HFF-Myc (cell line): Measurements from ENCODE around the gene RABL6.

ENCODE experiments used
- DNase-seq: peaks from one replicate; pipeline ENCODE4 v3.0.0-alpha.2; 2011; ENCODE audit warnings: low read depth; ENCODE audit errors: extremely low read depth
- H3K4me3 ChIP-seq: replicated peaks from 2 replicates; pipeline ENCODE4 v1.5.1; 2011; ENCODE audit warnings: low read depth, mild to moderate bottlenecking, control low read depth, low read length
- TF ChIP-seq, protein P1 (sequence below): IDR thresholded peaks from 2 replicates; pipeline ENCODE4 v1.5.1; 2012; ENCODE audit warnings: mild to moderate bottlenecking, low read depth, low read length, control low read depth; ENCODE audit errors: missing control alignments

Gene RABL6

DNA sequence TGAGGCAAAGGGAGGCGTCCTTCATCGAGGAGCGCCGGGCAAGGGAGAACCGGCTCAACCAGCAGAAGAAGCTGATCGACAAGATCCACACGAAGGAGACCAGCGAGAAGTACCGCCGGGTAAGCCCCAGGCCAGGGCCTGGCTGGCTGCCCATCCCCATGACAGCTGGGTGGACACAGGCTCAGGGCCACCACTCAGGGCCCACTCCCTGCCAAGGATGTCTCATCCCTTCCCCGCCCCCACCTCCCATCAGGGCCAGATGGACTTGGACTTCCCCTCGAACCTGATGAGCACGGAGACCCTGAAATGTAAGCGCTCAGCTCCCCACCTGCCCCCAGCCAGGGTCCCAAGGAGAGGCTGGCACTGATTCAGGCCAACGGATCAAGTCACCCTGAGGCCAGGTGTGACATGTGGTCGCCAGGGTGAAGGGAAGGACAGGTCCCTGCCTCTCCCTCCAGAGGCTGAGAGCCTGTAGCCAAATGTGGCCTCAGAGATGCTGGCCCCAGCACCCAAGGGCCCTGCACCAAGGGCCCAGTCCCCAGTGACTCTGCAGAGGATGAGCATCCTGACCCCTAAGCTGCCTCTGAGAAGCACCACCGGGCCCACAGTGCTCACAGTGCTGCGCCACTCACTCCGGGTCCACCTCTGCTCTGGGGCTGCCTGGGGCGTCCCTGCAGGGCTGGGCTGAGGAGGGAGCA lies 3.1 kb upstream of the RABL6 start:
- DNase-seq: no peak
- TF ChIP-seq, protein P1, sequence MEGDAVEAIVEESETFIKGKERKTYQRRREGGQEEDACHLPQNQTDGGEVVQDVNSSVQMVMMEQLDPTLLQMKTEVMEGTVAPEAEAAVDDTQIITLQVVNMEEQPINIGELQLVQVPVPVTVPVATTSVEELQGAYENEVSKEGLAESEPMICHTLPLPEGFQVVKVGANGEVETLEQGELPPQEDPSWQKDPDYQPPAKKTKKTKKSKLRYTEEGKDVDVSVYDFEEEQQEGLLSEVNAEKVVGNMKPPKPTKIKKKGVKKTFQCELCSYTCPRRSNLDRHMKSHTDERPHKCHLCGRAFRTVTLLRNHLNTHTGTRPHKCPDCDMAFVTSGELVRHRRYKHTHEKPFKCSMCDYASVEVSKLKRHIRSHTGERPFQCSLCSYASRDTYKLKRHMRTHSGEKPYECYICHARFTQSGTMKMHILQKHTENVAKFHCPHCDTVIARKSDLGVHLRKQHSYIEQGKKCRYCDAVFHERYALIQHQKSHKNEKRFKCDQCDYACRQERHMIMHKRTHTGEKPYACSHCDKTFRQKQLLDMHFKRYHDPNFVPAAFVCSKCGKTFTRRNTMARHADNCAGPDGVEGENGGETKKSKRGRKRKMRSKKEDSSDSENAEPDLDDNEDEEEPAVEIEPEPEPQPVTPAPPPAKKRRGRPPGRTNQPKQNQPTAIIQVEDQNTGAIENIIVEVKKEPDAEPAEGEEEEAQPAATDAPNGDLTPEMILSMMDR: no peak
- no peak overlapping the region for H3K4me3 ChIP-seq

DNA sequence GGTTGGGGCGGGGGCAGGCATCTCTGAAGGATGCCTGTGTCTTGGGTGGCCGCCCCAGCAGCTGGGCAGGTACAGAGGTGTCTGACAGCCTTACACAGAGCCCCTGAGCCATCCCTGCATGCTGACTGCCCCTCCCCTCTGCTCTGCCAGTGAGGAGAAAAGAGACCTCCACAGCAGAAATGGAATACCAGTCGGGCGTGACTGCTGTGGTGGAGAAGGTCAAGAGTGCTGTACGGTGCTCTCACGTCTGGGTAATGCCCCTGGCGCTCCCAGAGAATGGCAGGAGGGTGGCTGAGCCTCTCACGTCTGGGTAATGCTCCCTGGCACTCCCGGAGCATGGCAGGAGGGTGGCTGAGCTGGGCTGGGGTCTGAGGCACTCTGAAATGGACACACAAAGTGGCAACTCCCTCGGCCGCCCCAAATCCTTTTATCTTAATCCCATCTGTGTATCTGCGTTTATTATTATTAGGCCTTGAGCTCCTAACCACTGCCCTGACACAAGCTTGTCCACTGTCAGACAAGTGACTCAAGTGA lies 2.5 kb upstream of the RABL6 start:
- DNase-seq: no peak
- H3K4me3 ChIP-seq: no peak overlapping the region
- TF ChIP-seq, protein P1: no peak

DNA sequence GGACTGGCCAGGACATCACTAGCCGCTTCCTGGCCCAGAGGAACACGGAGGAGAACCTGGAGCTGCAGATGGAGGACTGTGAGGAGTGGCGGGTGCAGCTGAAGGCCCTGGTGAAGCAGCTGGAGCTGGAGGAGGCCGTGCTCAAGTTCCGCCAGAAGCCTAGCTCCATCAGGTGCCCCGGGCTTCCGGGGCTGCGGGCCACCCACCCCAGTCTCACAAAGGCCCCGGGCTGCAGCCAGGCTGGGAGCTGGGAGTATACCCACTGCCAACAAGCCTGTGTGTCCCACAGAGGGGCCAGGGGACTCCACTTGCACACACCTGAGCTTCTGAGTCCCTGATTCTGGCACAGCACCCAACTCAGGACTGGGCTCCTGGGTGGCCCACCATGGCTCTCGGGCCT lies 1.7 kb upstream of the RABL6 start:
- no peak overlapping the region for H3K4me3 ChIP-seq
- TF ChIP-seq, protein P1: no peak
- DNase-seq: no peak

DNA sequence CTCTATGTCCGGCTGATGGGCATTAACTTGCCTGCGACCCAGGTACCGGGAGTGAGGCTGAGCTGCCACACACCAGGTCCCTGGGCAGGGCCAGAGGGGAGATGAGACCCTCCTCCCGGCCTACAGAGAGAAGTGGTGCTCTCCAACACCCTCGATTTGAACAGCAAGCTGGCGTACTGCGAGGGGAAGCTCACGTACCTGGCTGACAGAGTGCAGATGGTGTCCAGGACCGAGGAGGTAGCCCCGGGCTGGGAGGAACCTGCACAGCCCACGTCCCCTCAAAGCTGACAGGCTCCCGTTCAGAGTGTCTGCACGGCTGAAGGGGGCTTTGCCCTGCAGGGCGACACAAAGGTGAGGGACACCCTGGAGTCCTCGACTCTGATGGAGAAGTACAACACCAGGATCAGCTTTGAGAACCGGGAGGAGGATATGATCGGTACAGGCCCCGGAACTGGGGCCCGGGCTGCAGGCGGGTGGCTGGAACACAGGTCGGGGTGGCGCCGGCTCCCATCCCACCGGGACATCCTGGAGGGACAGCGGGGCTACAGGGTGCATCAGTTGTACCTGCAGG lies 1.0 kb upstream of the RABL6 start:
- TF ChIP-seq, protein P1: no peak
- no peak for DNase-seq
- peak overlapping the region; percentile 53 for H3K4me3 ChIP-seq

DNA sequence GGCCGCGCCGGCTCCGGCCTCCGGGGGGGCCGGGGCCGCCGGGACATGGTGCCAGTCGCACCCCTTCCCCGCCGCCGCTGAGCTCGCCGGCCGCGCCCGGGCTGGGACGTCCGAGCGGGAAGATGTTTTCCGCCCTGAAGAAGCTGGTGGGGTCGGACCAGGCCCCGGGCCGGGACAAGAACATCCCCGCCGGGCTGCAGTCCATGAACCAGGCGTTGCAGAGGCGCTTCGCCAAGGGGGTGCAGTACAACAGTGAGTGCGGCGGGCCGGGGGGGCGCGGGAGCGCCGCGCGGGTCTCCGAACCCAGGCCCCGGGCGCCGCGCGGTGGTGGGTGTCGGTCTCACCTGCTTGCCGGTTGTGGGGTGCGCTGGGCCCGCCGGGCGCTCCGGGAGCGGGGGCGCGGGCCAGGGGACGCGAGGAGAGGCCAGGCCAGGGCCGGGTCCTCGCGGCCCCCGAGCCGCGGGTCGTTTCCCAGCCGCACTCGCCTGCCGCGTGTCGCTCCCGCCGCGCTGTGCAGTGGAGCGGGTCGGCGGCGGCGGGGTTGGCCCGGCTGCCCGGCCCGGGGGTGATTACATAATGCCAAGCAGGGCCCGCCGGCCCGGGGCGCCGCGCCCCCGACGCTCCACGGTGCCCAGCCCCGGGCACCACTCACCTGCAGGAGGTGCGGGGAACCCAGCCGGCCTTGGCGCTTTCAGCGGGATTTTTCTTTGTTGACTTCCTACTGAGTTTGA lies 492 bp downstream of the RABL6 start:
- TF ChIP-seq, protein P1: no peak
- peak overlapping the region; percentile 53 for H3K4me3 ChIP-seq
- DNase-seq: no peak

DNA sequence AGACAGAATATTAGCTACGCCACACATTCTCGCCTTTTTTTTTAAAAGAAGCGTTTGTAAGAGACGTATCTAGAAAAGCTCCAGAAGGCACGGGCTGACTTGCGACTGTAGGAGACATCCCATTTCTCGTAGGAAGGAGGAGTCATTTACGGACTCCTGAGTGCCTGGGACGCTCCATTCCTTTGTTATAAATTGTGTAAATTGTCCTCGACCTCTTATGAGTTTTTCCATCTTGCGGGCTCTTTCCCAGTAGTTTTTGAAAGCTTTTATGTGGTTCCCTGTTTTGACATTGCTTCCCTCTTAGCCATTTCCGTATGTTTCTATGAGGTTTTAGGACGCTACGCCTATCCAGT lies 1.0 kb downstream of the RABL6 start:
- DNase-seq: no peak
- peak overlapping the region; percentile 53 for H3K4me3 ChIP-seq
- TF ChIP-seq, protein P1: no peak
